Measurements from ENCODE around the gene MTCL1. TPM values are rescaled to one million over a fixed set of nuclear protein-coding genes. Genes with fewer than 3 reads are reported as not detected.

Gene MTCL1
- total and polyA plus RNA-seq, 9 of the 15 experiments (the other 6 are each of a cell fraction or from before 2014, with no cell fraction given) = 0.21 to 7.4 (median 3.7) TPM

- H3K9ac ChIP-seq (ENCODE audit: insufficient read depth in 1 of 2, low read depth in 2 of 2, low read length in 2 of 2) = 0 out of 4 replicates have a peak overlapping the region, but pooled peaks of 1 of the 2 experiments have one; percentile 5
- no peaks in the 10 kb centered on the region for H3K9me3 ChIP-seq (replicated peaks; ENCODE audit: control insufficient read depth, insufficient read depth, low read depth, low read length)
- H2AFZ ChIP-seq (ENCODE audit: low read depth, low read length) = no peak overlapping the region
- ChIA-PET POLR2A (interaction anchor here (1.9 kb wide), 1 partner anchor 10 kb away, joined by 12 read pairs; no protein-coding TSS in a partner anchor), CTCF (ENCODE audit: low intra/inter-chr PET ratio) (no interaction called here)
- H4K20me1 ChIP-seq (replicated peaks; ENCODE audit: control insufficient read depth, insufficient read depth, low read length) = no peaks in the 10 kb centered on the region
- WGBS (ENCODE audit: insufficient coverage, low coverage, missing lambda C conversion rate) = 38% methylated on average over 16 of the region's 19 CpGs
- H3K27ac ChIP-seq (ENCODE audit: extremely low read depth, low read depth, low read length) = no peak overlapping the region
- H3K4me3 ChIP-seq = no peak overlapping the region
- H3K79me2 ChIP-seq (ENCODE audit: control insufficient read depth, insufficient read depth, low read length) = no peaks in the 10 kb centered on the region
- DNase-seq (ENCODE audit: extremely low read depth in 1 of 4, low spot score in 3 of 4) (no peak), ATAC-seq (no peak), FAIRE-seq (no peak)
- H3K4me2 ChIP-seq (ENCODE audit: insufficient read depth, low read length) = no peak overlapping the region
- TF ChIP-seq SP1 (CRISPR knock-in tag; IDR thresholded peaks at IDR 0.05) (no peak), NRF1 (conservative IDR thresholded peaks at IDR 0.05 in 1 of 2, IDR thresholded peaks at IDR 0.05 in 1 of 2) (no peak), SIX5 (IDR thresholded peaks at IDR 0.05; ENCODE audit: borderline replicate concordance in 1 of 2, insufficient read depth in 1 of 2, low read depth in 1 of 2, low read length in 2 of 2) (no peak), MCM7 (IDR thresholded peaks at IDR 0.05) (no peak), ZBTB7A (IDR thresholded peaks at IDR 0.05; ENCODE audit: borderline replicate concordance, control insufficient read depth, low read depth, low read length) (no peak), NR2C1 (IDR thresholded peaks at IDR 0.05) (no peak), NR2C1 (tag; IDR thresholded peaks at IDR 0.05) (no peak), NFIX (CRISPR knock-in tag; IDR thresholded peaks at IDR 0.05; ENCODE audit: low read depth) (no peak), ZNF75A (CRISPR knock-in tag; IDR thresholded peaks at IDR 0.05) (no peak), THAP7 (CRISPR knock-in tag; IDR thresholded peaks at IDR 0.05) (no peak), POU5F1 (IDR thresholded peaks at IDR 0.05; ENCODE audit: borderline replicate concordance, low read depth, low read length, partially characterized antibody) (no peak), PYGO2 (tag; IDR thresholded peaks at IDR 0.05) (no peak), HDGF (IDR thresholded peaks at IDR 0.05) (no peak), ZNF280B (CRISPR knock-in tag; IDR thresholded peaks at IDR 0.05) (no peak), AFF1 (IDR thresholded peaks at IDR 0.05; ENCODE audit: low read depth in 1 of 2, partially characterized antibody in 2 of 2) (no peak), HNRNPH1 (optimal IDR thresholded peaks at IDR 0.05; ENCODE audit: low read depth, low read length) (no peak)
- peaks cover 0 to 2% of the 10 kb centered on the region in 2 experiments; a peak in 1 of 5 replicates for H3K4me1 ChIP-seq (replicated peaks in 1 of 2; ENCODE audit: control insufficient read depth in 2 of 2, insufficient read depth in 2 of 2, low read length in 2 of 2)
- in situ Hi-C loops (cut with MboI) (no loop called here), intact Hi-C loops (cut with micrococcal nuclease) (no loop called here)
- H3K9me1 ChIP-seq (ENCODE audit: control insufficient read depth, insufficient read depth, low read length) = no peaks in the 10 kb centered on the region
- no peaks in the 10 kb centered on the region for H3K36me3 ChIP-seq (ENCODE audit: control insufficient read depth, insufficient read depth, low read length)
- BruUV-seq (replicated peaks) = no TSS peak
- peaks cover 2 to 24% of the 10 kb centered on the region in 2 experiments; a peak in 4 of 5 replicates for H3K27me3 ChIP-seq (ENCODE audit: control insufficient read depth in 2 of 2, insufficient read depth in 2 of 2, low read length in 2 of 2)
Observed at GRCh38 chr18:8806798-8807487, 101.6 kb downstream of the MTCL1 start.

All from K562 (cell line).